HG02623 (cell line): ENCODE measurements around the gene THBS2.
"Not testable (repeated sequence)": the region's sequence is repeated elsewhere in the genome, so short reads cannot be mapped to it uniquely, and the experiment has no call there.

ENCODE experiments used
- ATAC-seq: cut with Tn5 transposase; IDR thresholded peaks from one replicate; pipeline ENCODE4 v1.9.1; 2021; ENCODE audit warnings: moderate library complexity; ENCODE audit not compliant: unreplicated experiment

Gene THBS2

GRCh38 chr6:169188051-169188470 lies 65.6 kb downstream of the THBS2 start:
- no peak for ATAC-seq

GRCh38 chr6:169186496-169187169 lies 67.0 kb downstream of the THBS2 start:
- no peak for ATAC-seq

- no peak for ATAC-seq
Measured at GRCh38 chr6:169185692-169186485, 67.8 kb downstream of the THBS2 start.

- ATAC-seq, result no peak
Measured at GRCh38 chr6:169185011-169185521, 68.6 kb downstream of the THBS2 start.

GRCh38 chr6:169184419-169184818 lies 69.2 kb downstream of the THBS2 start:
- ATAC-seq, result no peak

GRCh38 chr6:169183233-169183632 lies 70.4 kb downstream of the THBS2 start:
- no peak for ATAC-seq

GRCh38 chr6:169179831-169180230 lies 73.8 kb downstream of the THBS2 start:
- ATAC-seq, result not testable (repeated sequence)

GRCh38 chr6:169177516-169178166 lies 76.0 kb downstream of the THBS2 start:
- no peak for ATAC-seq

- no peak for ATAC-seq
Measured at GRCh38 chr6:169176361-169176991, 77.2 kb downstream of the THBS2 start.

GRCh38 chr6:169175360-169175887 lies 78.2 kb downstream of the THBS2 start:
- no peak for ATAC-seq

- no peak for ATAC-seq
Measured at GRCh38 chr6:169174516-169175359, 78.9 kb downstream of the THBS2 start.

- no peak for ATAC-seq
Measured at GRCh38 chr6:169173532-169174268, 79.9 kb downstream of the THBS2 start.

GRCh38 chr6:169172946-169173345 lies 80.7 kb downstream of the THBS2 start:
- no peak for ATAC-seq

- no peak for ATAC-seq
Measured at GRCh38 chr6:169172456-169172855, 81.2 kb downstream of the THBS2 start.

GRCh38 chr6:169171951-169172350 lies 81.7 kb downstream of the THBS2 start:
- ATAC-seq, result no peak

GRCh38 chr6:169171016-169171415 lies 82.6 kb downstream of the THBS2 start:
- ATAC-seq, result no peak

GRCh38 chr6:169170583-169170955 lies 83.1 kb downstream of the THBS2 start:
- no peak for ATAC-seq

GRCh38 chr6:169169941-169170582 lies 83.6 kb downstream of the THBS2 start:
- no peak for ATAC-seq

GRCh38 chr6:169169375-169169774 lies 84.3 kb downstream of the THBS2 start:
- no peak for ATAC-seq
